NCI-H526 treated with DMSO at 0.1 percent for 48 hours (cell line): ENCODE data around the gene DNAL4.

Source experiments
- DNase-seq: peaks from one replicate; lab custom pipeline; 2025; lab: John Stamatoyannopoulos, UW

The DNAL4 gene

DNA sequence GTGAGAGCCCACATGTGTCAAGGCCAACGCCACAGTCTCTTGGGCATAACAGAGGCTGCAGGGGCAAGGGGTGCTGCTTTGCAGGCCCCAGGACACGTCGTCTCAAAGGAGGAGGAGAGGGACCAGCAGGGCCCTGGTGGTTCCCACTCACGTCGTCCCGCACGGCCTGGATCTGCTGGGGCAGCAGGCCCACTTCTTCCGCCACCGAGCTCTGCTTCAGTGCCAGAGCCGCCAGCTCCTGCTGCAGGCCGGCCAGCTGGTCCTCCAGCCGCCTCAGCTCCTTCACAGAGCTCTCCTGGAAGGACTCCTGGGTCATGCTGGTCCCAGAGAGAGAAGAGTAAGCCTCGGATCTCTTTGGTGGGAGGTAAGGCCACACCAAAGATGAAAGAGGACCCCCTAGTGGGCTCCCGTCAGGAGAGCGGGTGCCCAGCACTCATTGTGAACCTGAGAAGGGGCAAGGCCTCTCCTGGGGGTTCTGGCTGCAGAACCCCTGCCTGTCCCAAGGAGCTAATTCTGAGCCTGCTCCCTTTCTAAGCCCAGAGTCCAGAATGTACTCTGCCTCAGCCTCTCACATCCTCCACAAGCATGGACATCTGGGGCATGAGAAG, 53.7 kb downstream of the DNAL4 start:
- no peak for DNase-seq

DNA sequence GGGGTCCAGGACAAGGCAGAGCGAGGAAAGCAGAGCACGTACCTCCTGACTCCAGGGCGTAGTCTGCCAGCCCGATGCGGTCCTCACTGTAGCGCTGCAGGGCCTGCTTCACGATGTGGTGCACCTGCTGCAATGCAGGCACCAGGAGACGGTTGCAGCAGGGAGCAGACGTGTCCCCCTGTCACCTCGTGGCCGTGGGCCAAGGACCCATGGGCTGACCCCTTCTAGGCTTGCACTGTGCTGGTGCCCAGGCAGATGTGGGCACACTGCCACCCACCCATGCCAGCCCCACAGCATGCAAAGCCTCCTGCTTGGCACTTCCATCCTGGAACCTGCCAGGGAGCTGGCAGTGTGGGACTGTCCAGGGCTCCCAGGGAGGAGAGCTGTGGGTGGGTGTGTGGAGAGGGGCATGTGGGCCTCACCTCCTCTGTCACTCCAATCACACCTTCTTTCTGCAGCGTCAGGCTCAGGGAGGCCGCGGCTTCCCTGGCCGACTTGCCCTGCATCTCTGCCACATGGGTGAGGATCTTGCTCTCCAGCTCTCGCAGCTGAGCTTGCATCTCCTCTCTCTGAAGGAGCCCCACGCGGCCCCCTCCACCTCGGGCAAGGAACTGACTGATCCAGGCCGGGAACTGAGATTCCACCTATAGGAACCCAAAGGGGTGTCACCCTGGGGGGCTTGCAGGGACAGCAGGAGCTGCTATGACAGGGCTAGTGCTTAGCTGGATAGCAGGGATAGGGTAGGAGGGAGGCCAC, 54.5 kb downstream of the DNAL4 start:
- DNase-seq, result no peak

DNA sequence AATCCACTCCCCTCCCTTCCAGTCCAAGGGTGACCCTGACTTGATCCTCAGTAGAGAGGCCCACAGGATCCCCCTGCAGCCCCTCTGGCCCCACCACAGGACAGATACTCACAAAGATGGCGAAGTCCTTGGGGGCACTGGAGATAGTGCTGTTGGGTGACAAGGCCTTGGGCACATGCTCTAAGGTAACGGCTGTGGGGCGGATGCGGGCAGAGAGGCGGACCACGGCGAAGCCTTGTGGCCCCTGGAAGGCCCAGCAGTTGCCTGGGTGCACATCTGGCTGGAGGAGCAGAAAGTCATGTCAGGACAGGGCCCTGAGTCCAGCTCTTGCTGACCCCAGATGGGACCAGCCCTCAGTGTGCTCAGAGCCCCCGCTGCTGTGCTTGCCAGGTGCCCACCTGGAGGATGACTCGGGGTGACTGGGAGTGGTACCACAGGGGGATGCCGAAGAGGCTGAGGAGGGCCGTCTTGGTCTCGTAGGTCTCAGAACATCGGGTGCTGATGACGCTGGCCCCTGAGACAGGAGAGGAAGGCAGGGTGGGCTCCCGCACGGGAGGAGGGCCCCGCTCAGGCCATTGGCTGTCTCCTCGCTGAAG, 55.4 kb downstream of the DNAL4 start:
- DNase-seq, result no peak

DNA sequence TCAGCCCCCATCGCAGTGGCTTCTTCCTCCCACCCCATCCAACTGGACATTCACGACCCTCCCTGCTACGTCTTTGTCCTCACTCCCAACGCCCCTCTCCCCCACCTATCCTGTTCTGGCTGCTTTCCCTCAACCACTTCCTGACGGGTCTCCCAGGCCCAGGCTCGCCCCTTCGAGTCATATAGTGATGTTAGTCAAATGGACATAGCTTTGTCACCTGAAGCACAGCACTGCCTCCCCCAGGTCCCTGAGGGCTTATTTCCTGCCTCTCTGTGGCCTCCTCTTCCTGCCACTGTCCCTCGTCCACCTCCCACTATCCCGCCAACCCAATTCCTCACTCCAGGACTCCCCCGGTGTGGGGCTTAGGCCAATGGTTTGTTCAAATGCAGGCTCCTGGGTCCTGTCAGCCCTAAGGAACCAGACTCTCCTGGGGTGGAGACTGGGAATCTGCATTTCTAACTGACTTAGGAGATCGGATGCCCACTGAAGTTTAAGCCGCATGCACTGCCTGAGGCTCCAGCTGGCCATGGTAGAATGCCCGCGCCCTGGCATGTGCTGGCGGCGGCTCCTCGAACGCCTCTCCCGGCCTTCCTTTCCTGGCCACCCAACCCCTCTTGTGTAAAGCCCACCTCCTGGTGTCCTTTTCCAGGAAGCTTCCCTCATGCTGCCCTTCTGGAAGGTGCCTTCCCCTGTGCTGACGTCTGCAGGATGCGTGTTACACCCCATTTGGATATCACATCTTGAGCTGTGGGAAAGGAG, 56.5 kb downstream of the DNAL4 start:
- DNase-seq, result no peak

DNA sequence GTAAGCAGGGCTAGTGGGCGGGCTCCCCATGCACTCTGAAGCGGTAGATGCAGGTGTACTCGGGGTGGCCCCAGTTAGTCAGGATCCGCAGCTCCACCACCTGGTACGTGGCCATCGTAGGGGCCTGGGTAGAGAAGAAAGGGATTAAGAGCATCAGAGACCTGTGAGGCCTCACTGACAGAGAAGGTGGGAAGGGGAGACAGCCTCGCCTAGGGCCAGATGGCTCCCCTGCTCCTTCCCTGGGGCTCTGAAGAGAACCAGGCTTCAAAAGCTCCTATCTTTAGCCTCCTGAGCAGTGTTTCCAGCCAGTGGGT, 57.7 kb downstream of the DNAL4 start:
- DNase-seq, result no peak

DNA sequence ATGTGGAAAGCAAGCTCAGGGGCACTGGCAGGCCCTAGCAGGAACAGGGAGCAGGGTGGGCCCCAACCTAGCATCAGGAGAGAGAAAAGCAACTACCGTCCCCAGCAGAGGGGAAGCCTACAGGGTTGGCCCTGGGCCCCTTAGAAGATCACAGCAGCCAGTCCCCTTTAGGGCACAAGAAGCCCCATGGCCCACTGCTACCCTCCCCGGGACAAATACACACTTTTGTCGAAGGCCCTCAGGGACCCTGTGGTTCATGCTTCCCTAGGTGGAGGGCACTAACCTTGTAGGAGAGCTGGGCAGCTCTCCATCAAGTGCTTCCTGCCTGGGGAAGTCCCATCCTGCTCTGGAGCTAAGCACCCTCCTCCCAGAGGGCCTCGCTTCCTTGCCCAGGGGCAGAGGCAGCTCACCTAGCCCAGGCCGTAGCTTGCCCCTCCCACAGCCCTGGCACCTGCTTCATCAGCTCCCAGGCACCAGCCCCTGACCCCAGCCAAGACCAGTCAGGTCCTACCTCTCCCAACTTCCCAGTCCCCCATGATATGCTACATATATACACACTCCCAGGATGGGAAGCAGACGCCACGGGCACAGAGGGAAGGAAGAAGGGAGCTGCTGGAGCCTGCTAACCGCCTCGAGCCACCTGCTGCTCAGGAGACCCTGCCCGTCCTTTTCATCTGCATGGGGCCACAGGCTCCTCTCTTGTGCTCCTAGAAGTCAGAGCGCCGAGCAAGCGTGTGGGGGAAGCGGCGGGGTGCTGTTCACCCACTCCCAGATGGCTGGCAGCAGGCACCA, 58.3 kb downstream of the DNAL4 start:
- DNase-seq, result no peak

DNA sequence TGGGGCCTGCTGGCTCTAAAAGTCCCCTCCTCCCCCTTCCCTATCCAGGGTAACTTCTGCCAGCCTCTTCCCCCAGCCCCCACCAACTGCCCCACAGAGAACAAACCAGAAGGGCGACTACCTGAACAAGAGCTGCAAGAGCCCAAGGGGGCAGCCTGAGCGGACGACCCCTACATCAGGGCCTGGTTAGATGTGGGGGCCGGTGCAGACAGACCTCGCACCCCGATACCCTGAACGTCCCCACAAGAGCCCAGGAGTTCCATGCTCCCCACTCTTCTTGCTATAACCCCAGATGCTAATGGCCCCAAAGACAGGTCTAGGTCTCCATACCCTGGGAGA, 58.8 kb downstream of the DNAL4 start:
- no peak for DNase-seq

DNA sequence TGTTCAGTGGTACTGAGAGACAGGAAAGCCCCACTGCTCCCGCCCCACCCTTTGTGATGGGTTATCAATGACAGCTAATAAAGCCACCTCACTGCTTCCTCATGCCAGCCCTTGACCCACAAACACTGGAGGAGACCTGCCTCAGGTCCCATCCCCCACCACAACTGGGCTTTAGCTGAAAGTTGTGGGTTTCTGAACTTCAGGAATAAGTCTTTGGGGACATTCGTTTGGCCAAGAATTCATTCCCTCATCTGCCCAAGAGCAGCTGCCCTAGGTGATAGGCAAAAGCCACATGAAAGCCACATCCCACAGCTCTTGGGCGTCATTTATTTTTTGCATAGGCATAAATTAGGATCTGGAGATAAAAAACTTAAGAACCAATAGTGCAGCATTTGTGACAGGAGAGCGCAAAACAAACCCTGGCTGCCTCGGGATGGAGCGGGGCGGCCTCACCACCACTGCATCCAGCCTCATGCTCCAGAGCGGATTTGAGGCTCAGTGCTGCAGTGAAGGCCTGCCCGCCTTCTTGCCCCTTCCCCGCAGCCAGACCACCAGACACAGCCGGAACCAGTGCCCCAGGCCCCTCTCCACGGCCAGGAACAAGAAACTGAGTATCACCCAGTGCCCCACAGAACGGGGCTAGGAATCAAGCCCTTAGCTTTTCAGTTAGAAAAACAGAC, 59.4 kb downstream of the DNAL4 start:
- DNase-seq, result no peak

DNA sequence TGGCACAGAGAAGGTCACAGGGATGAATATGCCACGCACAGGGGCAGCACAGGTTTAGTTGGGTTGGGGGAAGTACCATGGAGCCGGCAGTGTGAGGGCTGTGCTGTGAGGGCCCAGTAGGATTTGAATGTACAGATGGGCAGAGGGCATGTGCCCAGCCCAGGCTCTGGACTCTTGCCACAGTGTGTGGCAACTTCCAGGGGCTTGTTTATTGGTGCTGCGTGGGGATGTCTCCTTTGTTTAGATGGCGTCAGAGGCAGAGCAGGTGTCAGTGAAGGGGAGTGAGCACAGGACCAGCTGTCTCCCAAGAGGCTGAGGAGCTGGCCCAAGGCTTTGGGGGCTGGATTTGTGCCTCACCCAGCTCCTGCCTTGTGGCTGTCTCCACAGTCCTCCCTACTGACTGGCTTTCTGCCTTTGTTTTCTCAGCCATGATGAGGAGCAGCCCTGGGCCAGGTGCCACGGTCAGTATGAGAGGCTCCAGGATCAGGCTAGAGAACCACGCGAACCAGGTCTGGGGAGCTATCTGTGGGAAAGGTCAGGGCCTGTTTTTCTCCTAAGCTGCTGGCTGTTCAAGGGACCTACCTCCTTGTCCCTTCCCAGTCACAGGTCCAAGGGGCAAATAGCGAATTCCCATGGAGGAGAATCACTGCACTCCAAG, 60.1 kb downstream of the DNAL4 start:
- DNase-seq, result no peak

DNA sequence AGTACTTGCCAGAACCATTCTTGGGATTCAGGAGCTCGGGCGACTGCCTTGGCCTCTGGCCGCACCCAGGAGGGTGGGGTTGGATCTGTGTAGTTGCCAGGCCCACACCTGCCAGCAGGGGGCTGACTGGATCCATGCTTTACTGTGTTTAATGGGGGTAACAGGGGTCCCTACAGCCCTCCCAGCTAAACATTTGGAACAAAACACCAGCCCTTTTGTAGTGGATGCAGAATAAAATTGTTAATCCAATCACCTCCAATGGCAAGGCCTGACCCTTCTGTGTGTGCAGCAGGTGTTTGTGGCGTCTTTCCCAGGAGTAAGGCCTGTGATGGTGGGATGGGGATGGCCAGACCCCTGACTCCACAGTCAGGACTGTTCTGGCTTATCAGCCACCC, 60.6 kb downstream of the DNAL4 start:
- no peak for DNase-seq

DNA sequence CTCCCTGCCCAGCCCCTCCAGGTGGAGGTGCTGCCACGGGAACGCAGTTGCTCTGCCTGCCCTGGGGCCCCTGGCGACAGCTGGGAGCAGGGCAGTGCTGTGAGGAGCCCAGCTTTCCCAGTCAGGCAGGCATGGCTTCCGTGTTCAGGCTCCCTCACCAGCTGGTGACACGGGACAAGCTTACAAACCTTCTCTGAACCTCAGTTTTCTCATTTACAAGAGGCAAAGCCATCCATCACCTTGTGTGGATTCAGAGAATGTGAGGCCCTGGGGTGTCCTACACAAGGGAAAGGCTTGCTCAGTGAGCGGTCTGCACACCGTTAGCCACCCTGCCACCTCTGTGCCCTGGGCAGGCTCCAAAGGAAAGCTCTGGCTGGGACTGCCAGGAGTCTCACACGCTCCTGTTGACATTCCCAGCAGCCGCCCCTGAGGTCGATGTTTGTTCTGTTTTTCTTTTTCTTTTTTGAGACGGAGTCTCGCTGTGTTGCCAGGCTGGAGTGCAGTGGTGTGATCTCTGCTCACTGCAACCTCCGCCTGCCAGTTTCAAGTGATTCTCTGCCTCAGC, 61.6 kb downstream of the DNAL4 start:
- DNase-seq, result no peak

DNA sequence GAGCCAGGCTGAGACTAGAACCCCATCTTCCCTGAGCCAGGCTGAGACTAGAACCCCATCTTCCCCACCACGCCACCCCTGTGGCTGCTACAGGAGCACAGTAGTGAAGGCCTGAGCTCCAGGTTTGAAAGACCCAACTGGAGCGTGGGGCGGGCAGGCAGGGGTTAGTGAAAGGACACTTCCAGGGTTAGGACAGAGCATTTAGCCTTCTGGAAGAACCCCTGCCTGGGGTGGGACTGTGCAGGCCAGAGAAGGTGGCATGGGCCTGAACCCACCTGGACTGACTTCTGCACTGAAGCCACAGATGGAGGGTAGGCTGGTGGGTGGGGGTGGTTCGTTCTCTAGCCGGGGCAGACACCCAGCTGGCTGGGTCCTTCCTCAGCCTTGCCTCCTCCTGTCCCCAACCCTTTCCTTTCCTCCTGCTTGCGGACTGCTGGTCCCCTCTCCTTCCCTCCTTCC, 62.2 kb downstream of the DNAL4 start:
- DNase-seq, result no peak

DNA sequence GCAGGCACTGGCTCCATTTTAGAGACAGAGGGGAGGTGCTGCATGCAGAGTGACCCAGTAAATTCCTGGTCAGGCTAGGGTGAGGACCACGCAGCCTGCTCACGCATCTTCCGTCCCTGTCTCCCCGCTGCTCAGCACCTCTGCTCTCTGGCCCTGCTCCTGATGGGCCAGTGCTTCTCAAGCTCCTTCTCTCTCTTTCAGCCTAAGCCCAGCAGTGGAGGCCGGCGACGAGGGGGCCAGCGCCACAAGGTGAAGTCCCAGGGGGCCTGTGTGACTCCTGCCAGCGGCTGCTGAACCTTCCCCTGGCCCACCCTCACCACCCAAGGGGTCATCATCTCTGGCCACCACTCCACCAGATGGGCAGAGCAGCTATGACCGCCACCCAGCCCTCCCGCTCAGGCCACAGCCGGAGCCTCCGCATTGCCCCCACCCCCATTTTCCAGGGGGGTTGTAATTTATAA, 63.5 kb downstream of the DNAL4 start:
- DNase-seq, result no peak

DNA sequence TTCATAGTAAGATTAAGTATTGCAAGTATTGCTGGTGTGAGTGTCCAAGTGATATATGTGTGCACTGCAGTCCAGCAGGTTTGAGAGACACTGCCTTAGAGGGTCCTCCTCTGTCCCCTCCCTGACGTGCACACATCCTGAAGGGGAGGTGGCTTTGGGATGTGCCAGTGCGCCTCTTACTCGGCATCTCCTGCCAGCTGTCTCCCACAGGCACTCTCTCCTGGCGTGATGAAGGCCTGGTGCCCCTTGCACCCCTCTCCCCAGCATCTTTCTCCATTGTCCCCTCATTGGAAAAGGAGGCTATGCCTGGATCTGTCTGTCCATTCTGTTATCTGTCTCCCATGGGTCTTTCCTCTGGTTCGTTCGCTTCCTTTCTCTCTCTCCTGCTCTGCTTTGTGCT, 64.0 kb downstream of the DNAL4 start:
- DNase-seq, result no peak

DNA sequence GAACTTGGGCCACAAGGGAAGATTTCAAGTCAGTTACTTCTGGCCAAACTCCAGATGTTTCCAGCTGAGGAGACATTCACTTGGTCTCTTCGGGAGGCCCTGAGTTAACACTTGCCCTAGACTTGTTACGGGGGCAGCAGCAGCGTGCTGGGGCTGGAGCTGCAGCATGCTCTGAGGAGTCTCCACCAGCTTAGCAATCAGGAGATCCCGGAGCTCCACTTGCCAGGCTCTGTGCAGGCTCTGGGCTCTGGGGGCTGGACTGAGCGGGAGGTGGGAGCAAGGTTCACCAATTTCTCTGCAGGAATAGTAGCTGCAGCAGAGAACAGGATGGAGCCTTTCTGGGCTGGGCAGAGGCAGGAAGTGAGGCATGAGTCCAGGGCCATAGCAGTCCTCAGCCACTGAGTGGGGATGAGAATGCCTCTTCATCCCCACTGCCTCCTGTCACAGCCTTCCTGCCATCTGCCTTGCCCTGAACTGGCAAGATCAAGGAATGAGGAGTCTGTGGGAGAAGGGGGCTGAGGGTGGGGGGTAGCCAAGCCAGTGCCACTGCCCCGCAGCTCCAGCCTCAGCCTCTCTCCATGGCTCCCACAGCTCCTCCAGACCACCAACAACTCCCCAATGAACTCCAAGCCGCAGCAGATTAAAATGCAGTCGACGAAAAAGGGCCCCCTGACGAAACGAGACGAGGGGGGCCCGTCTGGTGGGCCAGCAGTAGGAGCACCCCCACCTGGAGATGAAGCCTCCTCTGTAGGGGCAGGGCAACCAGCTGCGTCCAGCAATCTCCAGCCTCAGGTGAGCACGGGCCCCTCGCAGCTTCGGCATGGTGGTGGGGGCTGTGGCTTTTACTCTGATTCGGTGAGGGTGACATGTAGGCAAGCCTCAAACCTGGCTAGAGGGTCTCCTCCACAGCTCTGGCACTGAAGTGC, 64.8 kb downstream of the DNAL4 start:
- no peak for DNase-seq
